Measurements from ENCODE around the gene EXOSC1. TPM values are rescaled to one million over a fixed set of nuclear protein-coding genes. Genes with fewer than 3 reads are reported as not detected.
A peak's percentile ranks its signal among the peaks of the same experiment; 100 is the strongest.
"Not testable (repeated sequence)": the region's sequence is repeated elsewhere in the genome, so short reads cannot be mapped to it uniquely, and the experiment has no call there.

The EXOSC1 gene
- total RNA-seq, 2 experiments from 2014 or later: 47.1 to 48.2 TPM

DNA sequence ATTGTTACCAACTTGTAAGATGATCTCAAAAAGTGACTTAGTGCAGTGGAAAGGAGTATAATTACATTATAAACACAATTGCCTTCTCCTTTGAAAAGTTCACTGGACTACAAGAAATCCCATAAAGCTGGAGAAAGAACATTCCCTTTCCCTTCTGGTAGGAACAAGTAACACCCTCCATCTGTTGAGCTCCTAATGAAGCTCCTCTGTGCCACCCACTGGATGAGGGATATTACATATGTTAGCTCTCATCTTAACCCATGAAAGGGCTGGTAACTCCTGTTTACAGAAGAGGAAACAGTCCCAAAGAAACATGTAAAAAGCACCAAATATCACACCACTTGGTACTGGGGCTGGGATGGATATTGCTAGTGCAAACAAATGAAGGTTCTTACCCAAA lies 11.8 kb downstream of the EXOSC1 start:
- no peak for DNase-seq

GRCh38 chr10:97428572-97428981 lies 17.2 kb downstream of the EXOSC1 start:
- peak; percentile 42 for DNase-seq
- Mint-ChIP-seq H3K4me1 (ENCODE audit: low read depth) (peaks cover 29% of the 10 kb centered on the region), H3K4me3 (peak overlapping the region; percentile 81), H3K9me3 (ENCODE audit: insufficient read depth) (no peaks in the 10 kb centered on the region), H3K27me3 (ENCODE audit: low read depth) (no peaks in the 10 kb centered on the region), H3K36me3 (ENCODE audit: low read depth) (peaks cover 63% of the 10 kb centered on the region), H3K27ac (peak overlapping the region; percentile 79)
- CTCF ChIA-PET: interaction anchor here (1.3 to 2.4 kb wide), 4 partner anchors 16 to 149 kb away, joined by 4 to 12 read pairs (median 7); partner anchors contain the start of gene RRP12
- POLR2A ChIA-PET: interaction anchor here (2.3 to 2.5 kb wide), 2 partner anchors 15 to 28 kb away, joined by 10 read pairs; partner anchors contain the start of gene RRP12
- no peak for ATAC-seq

More for the DNA sequence above, 11.8 kb downstream of the EXOSC1 start:
- POLR2A ChIA-PET: interaction anchor here (0.6 kb wide), 2 partner anchors 40 to 63 kb away, joined by 3 read pairs; no protein-coding TSS in a partner anchor
- CTCF ChIA-PET: interaction anchor here (0.7 to 1.5 kb wide), 3 partner anchors 11 to 26 kb away, joined by 4 read pairs; no protein-coding TSS in a partner anchor
- H3K36me3 Mint-ChIP-seq (ENCODE audit: low read depth): peaks cover 70% of the 10 kb centered on the region
- H3K4me1 Mint-ChIP-seq (ENCODE audit: low read depth): peaks cover 9% of the 10 kb centered on the region
- peak; percentile 10 for ATAC-seq
- H3K4me3 Mint-ChIP-seq: no peak overlapping the region
- no peaks in the 10 kb centered on the region for H3K9me3 Mint-ChIP-seq (ENCODE audit: insufficient read depth)
- H3K27ac Mint-ChIP-seq: peak overlapping the region; percentile 40
- no peaks in the 10 kb centered on the region for H3K27me3 Mint-ChIP-seq (ENCODE audit: low read depth)

- ChIA-PET POLR2A (interaction anchor here (0.7 to 2.5 kb wide), 6 partner anchors 9 to 69 kb away, joined by 3 to 10 read pairs (median 5); partner anchors contain the start of gene RRP12), CTCF (interaction anchor here (0.8 to 2.4 kb wide), 10 partner anchors 10 to 148 kb away, joined by 3 to 12 read pairs (median 4); partner anchors contain the start of gene RRP12)
- peak; percentile 8 for ATAC-seq
- Mint-ChIP-seq H3K4me1 (ENCODE audit: low read depth) (peaks cover 38% of the 10 kb centered on the region), H3K27me3 (ENCODE audit: low read depth) (no peaks in the 10 kb centered on the region), H3K27ac (peak overlapping the region; percentile 94), H3K9me3 (ENCODE audit: insufficient read depth) (no peaks in the 10 kb centered on the region), H3K36me3 (ENCODE audit: low read depth) (peaks cover 60% of the 10 kb centered on the region), H3K4me3 (peak overlapping the region; percentile 91)
- no peak for DNase-seq
Observed at GRCh38 chr10:97427571-97428179, 18.1 kb downstream of the EXOSC1 start.

DNA sequence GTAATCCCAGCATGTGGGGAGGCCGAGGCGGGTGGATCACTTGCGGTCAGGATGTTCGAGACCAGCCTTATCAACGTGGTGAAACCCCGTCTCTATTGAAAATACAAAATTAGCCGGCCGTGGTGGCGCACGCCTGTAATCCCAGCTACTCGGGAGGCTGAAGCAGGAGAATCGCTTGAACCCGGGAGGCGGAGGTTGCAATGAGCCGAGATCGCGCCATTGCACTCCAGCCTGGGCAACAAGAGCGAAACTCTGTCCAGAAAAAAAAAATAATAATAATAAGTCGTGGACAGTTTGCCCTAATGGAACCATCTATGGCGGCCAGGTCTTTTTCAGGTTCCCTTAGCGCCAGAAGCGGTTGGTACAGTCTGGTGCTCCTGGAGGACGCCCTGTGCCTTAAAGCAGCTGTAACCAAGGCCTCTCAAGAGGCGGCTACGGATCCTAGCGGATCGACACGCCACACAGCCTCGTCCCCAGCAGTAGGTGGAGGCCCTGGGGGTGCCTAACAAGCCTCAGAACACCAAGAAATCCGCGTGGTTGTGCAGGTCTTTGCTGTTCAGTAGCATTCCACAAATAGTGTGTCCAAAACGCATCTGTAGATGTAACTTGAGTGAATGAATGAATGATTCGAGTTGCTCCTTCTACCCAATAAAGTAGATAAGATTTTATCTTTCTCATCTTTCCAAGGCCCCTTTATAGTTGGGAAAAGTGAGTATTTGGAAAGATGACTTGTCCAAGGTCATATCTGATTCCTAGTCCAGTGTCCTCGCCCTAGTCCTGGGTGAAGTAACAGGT lies 18.8 kb downstream of the EXOSC1 start:
- POLR2A ChIA-PET: interaction anchor here (0.7 to 2.5 kb wide), 5 partner anchors 8 to 69 kb away, joined by 3 to 10 read pairs (median 6); partner anchors contain the start of gene RRP12
- DNase-seq: no peak
- H3K36me3 Mint-ChIP-seq (ENCODE audit: low read depth): peaks cover 58% of the 10 kb centered on the region
- CTCF ChIA-PET: interaction anchor here (0.8 to 2.4 kb wide), 9 partner anchors 12 to 148 kb away, joined by 3 to 12 read pairs (median 4); partner anchors contain the start of gene RRP12
- H3K27ac Mint-ChIP-seq: peak overlapping the region; percentile 94
- ATAC-seq: no peak
- peak overlapping the region; percentile 91 for H3K4me3 Mint-ChIP-seq
- no peaks in the 10 kb centered on the region for H3K27me3 Mint-ChIP-seq (ENCODE audit: low read depth)
- peaks cover 38% of the 10 kb centered on the region for H3K4me1 Mint-ChIP-seq (ENCODE audit: low read depth)
- H3K9me3 Mint-ChIP-seq (ENCODE audit: insufficient read depth): no peaks in the 10 kb centered on the region

- DNase-seq: peak; percentile 96
- Mint-ChIP-seq H3K4me3 (peak within 1 kb of the TSS; percentile 91), H3K36me3 (ENCODE audit: low read depth) (peaks cover 51% of the 10 kb centered on the region), H3K27me3 (ENCODE audit: low read depth) (no peaks in the 10 kb centered on the region), H3K4me1 (ENCODE audit: low read depth) (peaks cover 40% of the 10 kb centered on the region), H3K9me3 (ENCODE audit: insufficient read depth) (no peaks in the 10 kb centered on the region), H3K27ac (peak within 1 kb of the TSS; percentile 94)
- ChIA-PET CTCF (interaction anchor here (1.9 to 4.7 kb wide), 5 partner anchors 11 to 26 kb away, joined by 9 to 34 read pairs (median 12); partner anchors contain the start of gene RRP12), POLR2A (interaction anchor here (1.1 to 2.5 kb wide), 3 partner anchors 11 to 26 kb away, joined by 3 to 10 read pairs (median 4); partner anchors contain the start of gene RRP12)
- peak; percentile 89 for ATAC-seq
Observed at GRCh38 chr10:97425964-97426775, 19.6 kb downstream of the EXOSC1 start, which contains the start of gene PGAM1. TSS of gene PGAM1 (plus strand) at chr10:97426191. CDS start at chr10:97426308, 117 bp downstream.

GRCh38 chr10:97423757-97424098 lies 22.1 kb downstream of the EXOSC1 start:
- not testable (repeated sequence) for ATAC-seq
- H3K4me1 Mint-ChIP-seq (ENCODE audit: low read depth): peaks cover 40% of the 10 kb centered on the region
- POLR2A ChIA-PET: interaction anchor here (0.9 to 1.6 kb wide), 4 partner anchors 11 to 74 kb away, joined by 3 to 8 read pairs (median 3); no protein-coding TSS in a partner anchor

DNA sequence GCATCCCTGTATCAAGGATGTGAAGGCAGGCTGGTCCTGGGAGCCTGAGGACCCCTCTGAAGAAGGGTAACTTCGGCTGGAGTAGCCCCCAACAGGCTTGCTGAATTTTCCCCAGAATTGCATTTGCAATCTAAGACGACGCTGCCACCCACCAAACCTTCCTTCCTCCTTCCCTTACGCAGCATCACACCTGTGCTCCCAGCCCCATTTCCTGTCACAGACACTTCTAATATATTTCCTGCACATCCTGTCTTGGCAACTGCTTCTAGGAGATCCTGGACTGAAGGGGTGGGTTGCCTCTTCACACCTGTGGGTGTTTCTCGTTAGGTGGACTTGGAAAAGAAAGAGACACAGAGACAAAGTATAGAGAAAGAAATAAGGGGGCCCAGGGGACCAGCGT lies 29.2 kb downstream of the EXOSC1 start:
- no peak overlapping the region for H3K4me3 Mint-ChIP-seq
- H3K36me3 Mint-ChIP-seq (ENCODE audit: low read depth): peaks cover 6% of the 10 kb centered on the region
- H3K27ac Mint-ChIP-seq: peak overlapping the region; percentile 76
- CTCF ChIA-PET: no interaction called here
- no peak for ATAC-seq
- no peaks in the 10 kb centered on the region for H3K9me3 Mint-ChIP-seq (ENCODE audit: insufficient read depth)
- peaks cover 67% of the 10 kb centered on the region for H3K4me1 Mint-ChIP-seq (ENCODE audit: low read depth)
- POLR2A ChIA-PET: no interaction called here
- no peak for DNase-seq
- H3K27me3 Mint-ChIP-seq (ENCODE audit: low read depth): no peaks in the 10 kb centered on the region

More at GRCh38 chr10:97423757-97424098, 22.1 kb downstream of the EXOSC1 start:
- not testable (repeated sequence) for H3K9me3 Mint-ChIP-seq (ENCODE audit: insufficient read depth); H3K4me3 Mint-ChIP-seq; DNase-seq; H3K27me3 Mint-ChIP-seq (ENCODE audit: low read depth)
- peaks cover 32% of the 10 kb centered on the region for H3K36me3 Mint-ChIP-seq (ENCODE audit: low read depth)
- CTCF ChIA-PET: interaction anchor here (1.4 to 4.7 kb wide), 6 partner anchors 10 to 225 kb away, joined by 3 to 34 read pairs (median 6); no protein-coding TSS in a partner anchor
- peak overlapping the region; percentile 95 for H3K27ac Mint-ChIP-seq

- POLR2A ChIA-PET: interaction anchor here (1.0 to 2.1 kb wide), 3 partner anchors 8 to 15 kb away, joined by 3 to 10 read pairs (median 8); no protein-coding TSS in a partner anchor
- Mint-ChIP-seq H3K9me3 (ENCODE audit: insufficient read depth) (no peaks in the 10 kb centered on the region), H3K36me3 (ENCODE audit: low read depth) (peaks cover 4% of the 10 kb centered on the region), H3K4me3 (peak overlapping the region; percentile 18), H3K27ac (peak overlapping the region; percentile 84), H3K27me3 (ENCODE audit: low read depth) (no peaks in the 10 kb centered on the region), H3K4me1 (ENCODE audit: low read depth) (peaks cover 57% of the 10 kb centered on the region)
- ATAC-seq (peak; percentile 6), DNase-seq (peak; percentile 58)
- CTCF ChIA-PET: interaction anchor here (1.0 to 3.4 kb wide), 7 partner anchors 8 to 141 kb away, joined by 3 to 39 read pairs (median 5); partner anchors contain the start of genes PGAM1 and RRP12
Observed at GRCh38 chr10:97412891-97413304, 32.9 kb downstream of the EXOSC1 start.

DNA sequence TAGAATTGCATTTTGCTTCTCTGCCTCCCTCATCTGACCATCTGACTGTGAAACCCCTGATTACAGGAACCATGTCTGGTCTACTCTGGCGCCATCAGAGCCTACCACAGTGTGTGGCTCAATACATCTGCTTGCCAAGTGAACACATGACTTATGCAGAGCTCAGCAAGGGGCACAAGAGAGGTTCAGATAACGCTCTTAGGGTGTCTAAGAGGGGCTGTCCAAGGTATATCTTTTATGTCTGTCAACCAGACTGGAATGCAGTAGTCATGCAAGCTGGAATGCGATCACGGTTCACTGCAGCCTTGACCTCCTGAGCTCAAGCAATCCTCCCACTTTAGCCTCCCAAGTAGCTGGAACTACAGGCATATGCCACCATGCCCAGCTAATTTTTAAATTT lies 34.4 kb downstream of the EXOSC1 start:
- H3K9me3 Mint-ChIP-seq (ENCODE audit: insufficient read depth): no peaks in the 10 kb centered on the region
- CTCF ChIA-PET: interaction anchor here (0.7 to 2.7 kb wide), 3 partner anchors 11 to 38 kb away, joined by 4 to 16 read pairs (median 8); partner anchors contain the start of gene RRP12
- POLR2A ChIA-PET: interaction anchor here (0.9 kb wide), 1 partner anchor 12 kb away, joined by 3 read pairs; no protein-coding TSS in a partner anchor
- no peaks in the 10 kb centered on the region for H3K27me3 Mint-ChIP-seq (ENCODE audit: low read depth)
- H3K4me1 Mint-ChIP-seq (ENCODE audit: low read depth): peaks cover 53% of the 10 kb centered on the region
- peaks cover 4% of the 10 kb centered on the region for H3K36me3 Mint-ChIP-seq (ENCODE audit: low read depth)
- ATAC-seq (no peak), DNase-seq (no peak)
- no peak overlapping the region for H3K27ac Mint-ChIP-seq
- no peak overlapping the region for H3K4me3 Mint-ChIP-seq

DNA sequence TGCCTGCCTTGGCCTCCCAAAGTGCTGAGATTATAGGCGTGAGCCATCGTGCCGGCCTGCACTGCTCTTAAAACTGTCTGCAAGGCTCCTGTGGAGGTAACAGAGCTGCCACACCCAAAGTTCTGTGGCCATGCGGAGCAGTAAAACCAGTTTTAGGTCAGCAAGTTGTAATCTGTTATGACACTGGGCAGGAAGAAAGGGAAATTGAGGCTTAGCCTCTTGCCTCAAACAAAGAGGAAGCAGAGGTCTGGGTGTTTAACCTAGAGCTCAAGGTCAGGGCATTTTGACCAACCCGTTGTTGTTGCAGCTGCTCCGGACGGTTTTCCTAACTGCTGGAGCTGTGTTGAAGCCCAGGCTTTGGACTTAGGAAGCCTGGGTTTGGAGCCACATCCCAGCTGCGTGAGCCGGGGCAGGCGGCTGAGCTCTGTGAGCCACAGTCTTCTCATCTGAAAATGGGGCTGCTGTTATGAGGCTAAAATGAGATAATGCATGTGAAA lies 37.3 kb downstream of the EXOSC1 start:
- ChIA-PET POLR2A (interaction anchor here (1.0 kb wide), 1 partner anchor 15 kb away, joined by 3 read pairs; no protein-coding TSS in a partner anchor), CTCF (interaction anchor here (0.7 to 3.4 kb wide), 14 partner anchors 9 to 204 kb away, joined by 3 to 24 read pairs (median 5); partner anchors contain the start of gene PGAM1)
- Mint-ChIP-seq H3K27ac (no peak overlapping the region), H3K27me3 (ENCODE audit: low read depth) (no peaks in the 10 kb centered on the region), H3K4me1 (ENCODE audit: low read depth) (peaks cover 26% of the 10 kb centered on the region), H3K9me3 (ENCODE audit: insufficient read depth) (no peaks in the 10 kb centered on the region), H3K4me3 (no peak overlapping the region), H3K36me3 (ENCODE audit: low read depth) (no peaks in the 10 kb centered on the region)
- no peak for DNase-seq
- ATAC-seq: no peak
